Measurements from ENCODE around the gene INAFM1. TPM values are rescaled to one million over a fixed set of nuclear protein-coding genes. Genes with fewer than 3 reads are reported as not detected.

The INAFM1 gene
- total and polyA plus RNA-seq, 9 of the 15 experiments (the other 6 are each of a cell fraction or from before 2014, with no cell fraction given), result 0.71 to 30.9 (median 3.1) TPM

DNA sequence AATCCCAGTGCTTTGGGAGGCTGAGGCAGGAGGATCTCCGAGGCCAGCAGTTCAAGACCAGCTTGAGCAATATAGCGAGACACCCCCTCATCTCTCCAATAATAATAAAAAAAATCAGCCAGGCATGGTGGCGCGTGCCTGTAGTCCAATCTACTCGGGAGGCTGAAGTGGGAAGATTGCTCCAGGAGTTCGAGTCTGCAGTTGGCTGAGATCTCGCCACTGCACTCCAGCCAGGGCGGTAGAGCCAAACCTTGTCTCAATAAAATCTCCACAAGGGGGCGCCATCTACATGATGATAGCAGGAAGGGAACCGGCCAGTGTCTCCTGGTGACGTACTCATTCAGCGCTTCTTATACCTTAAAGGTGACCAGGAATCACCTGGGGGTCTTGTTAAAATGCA, 21.4 kb downstream of the INAFM1 start (continued):
- TF ChIP-seq MAZ (CRISPR knock-in tag; conservative IDR thresholded peaks at IDR 0.05 in 1 of 2, IDR thresholded peaks at IDR 0.05 in 1 of 2) (0 out of 4 replicates have a peak, but pooled peaks of 1 of the 2 experiments have one; percentile 34), E4F1 (CRISPR knock-in tag; IDR thresholded peaks at IDR 0.05; ENCODE audit: borderline replicate concordance) (no peak), ILF3 (IDR thresholded peaks at IDR 0.05; ENCODE audit: borderline replicate concordance) (no peak), BCOR (IDR thresholded peaks at IDR 0.05) (peak; percentile 39; the same call in 1 of the 2 replicates), SMC3 (conservative IDR thresholded peaks at IDR 0.05; ENCODE audit: insufficient read depth, low read depth, low read length) (peak; percentile 96), ATF1 (CRISPR knock-in tag; IDR thresholded peaks at IDR 0.05) (no peak), ATF1 (tag; IDR thresholded peaks at IDR 0.05) (peak; percentile 63), HOXB6 (CRISPR knock-in tag; IDR thresholded peaks at IDR 0.05; ENCODE audit: borderline replicate concordance) (no peak), CC2D1A (IDR thresholded peaks at IDR 0.05) (peak; percentile 61; the same call in 1 of the 2 replicates), RAD21 (CRISPR knock-in tag; conservative IDR thresholded peaks at IDR 0.05 in 1 of 2, IDR thresholded peaks at IDR 0.05 in 1 of 2) (peak; percentile 84 to 94), CREB1 (IDR thresholded peaks at IDR 0.05) (peak; percentile 46; the same call in 1 of the 2 replicates), CREB1 (CRISPR knock-in tag; IDR thresholded peaks at IDR 0.05) (peak; percentile 52; the same call in 1 of the 2 replicates), ZFP91 (CRISPR knock-in tag; IDR thresholded peaks at IDR 0.05) (0 out of 2 replicates have a peak, but pooled peaks have one; percentile 76), SRF (CRISPR knock-in tag; IDR thresholded peaks at IDR 0.05) (peak in 1 of 2 experiments; percentile 91; a peak in 1 of 4 replicates), ARID2 (IDR thresholded peaks at IDR 0.05) (peak; percentile 72; the same call in 1 of the 2 replicates), ZKSCAN1 (IDR thresholded peaks at IDR 0.05; ENCODE audit: low read depth, low read length) (no peak)
- TF ChIP-seq, protein P1, sequence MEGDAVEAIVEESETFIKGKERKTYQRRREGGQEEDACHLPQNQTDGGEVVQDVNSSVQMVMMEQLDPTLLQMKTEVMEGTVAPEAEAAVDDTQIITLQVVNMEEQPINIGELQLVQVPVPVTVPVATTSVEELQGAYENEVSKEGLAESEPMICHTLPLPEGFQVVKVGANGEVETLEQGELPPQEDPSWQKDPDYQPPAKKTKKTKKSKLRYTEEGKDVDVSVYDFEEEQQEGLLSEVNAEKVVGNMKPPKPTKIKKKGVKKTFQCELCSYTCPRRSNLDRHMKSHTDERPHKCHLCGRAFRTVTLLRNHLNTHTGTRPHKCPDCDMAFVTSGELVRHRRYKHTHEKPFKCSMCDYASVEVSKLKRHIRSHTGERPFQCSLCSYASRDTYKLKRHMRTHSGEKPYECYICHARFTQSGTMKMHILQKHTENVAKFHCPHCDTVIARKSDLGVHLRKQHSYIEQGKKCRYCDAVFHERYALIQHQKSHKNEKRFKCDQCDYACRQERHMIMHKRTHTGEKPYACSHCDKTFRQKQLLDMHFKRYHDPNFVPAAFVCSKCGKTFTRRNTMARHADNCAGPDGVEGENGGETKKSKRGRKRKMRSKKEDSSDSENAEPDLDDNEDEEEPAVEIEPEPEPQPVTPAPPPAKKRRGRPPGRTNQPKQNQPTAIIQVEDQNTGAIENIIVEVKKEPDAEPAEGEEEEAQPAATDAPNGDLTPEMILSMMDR (IDR thresholded peaks at IDR 0.05 in 2 of 3, conservative IDR thresholded peaks at IDR 0.05 in 1 of 3; ENCODE audit: insufficient read depth in 2 of 3, low read depth in 1 of 3, low read length in 3 of 3), result peak; percentile 82 to 96 (median 95)
- TF ChIP-seq, protein P2, sequence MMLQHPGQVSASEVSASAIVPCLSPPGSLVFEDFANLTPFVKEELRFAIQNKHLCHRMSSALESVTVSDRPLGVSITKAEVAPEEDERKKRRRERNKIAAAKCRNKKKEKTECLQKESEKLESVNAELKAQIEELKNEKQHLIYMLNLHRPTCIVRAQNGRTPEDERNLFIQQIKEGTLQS (IDR thresholded peaks at IDR 0.05), result 0 out of 2 replicates have a peak, but pooled peaks have one; percentile 20
- TF ChIP-seq, protein P2 (CRISPR knock-in tag; conservative IDR thresholded peaks at IDR 0.05), result no peak
- TF ChIP-seq, protein P3, sequence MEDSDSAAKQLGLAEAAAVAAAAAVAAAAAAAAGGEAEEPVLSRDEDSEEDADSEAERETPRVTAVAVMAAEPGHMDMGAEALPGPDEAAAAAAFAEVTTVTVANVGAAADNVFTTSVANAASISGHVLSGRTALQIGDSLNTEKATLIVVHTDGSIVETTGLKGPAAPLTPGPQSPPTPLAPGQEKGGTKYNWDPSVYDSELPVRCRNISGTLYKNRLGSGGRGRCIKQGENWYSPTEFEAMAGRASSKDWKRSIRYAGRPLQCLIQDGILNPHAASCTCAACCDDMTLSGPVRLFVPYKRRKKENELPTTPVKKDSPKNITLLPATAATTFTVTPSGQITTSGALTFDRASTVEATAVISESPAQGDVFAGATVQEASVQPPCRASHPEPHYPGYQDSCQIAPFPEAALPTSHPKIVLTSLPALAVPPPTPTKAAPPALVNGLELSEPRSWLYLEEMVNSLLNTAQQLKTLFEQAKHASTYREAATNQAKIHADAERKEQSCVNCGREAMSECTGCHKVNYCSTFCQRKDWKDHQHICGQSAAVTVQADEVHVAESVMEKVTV (CRISPR knock-in tag; IDR thresholded peaks at IDR 0.05), result peak; percentile 85

Measured in K562 (cell line).